Kidney (tissue), 14 donors: ENCODE results near the gene CAMK4. TPM values are rescaled to one million over a fixed set of nuclear protein-coding genes. Genes with fewer than 3 reads are reported as not detected.

Experiments used
- DNase-seq, 5 donors: peaks; one replicate each; pipeline ENCODE4 v3.0.0-alpha.2; 2013 to 2020
- FAIRE-seq: peaks from 2 replicates; lab custom pipeline; 2012; peaks lifted over from hg19 to GRCh38; lab: Jason Lieb, UNC
- H3K27ac ChIP-seq, 2 donors: one replicate each; pipeline ENCODE4 v1.7.0; 2013; ENCODE audit warnings: low read depth in 2 of 2, low read length in 2 of 2, inconsistent platforms in 1 of 2
- H3K27me3 ChIP-seq: one replicate; pipeline ENCODE4 v1.7.1; 2013; ENCODE audit warnings: low read length, inconsistent platforms; ENCODE audit not compliant: control insufficient read depth, insufficient read depth
- H3K36me3 ChIP-seq, 3 donors: one replicate each; pipeline versions ENCODE4 v1.7.0 to v1.7.1; 2013; ENCODE audit warnings: low read length in 3 of 3, control low read depth in 1 of 3, inconsistent platforms in 1 of 3; ENCODE audit not compliant: insufficient read depth in 3 of 3, control insufficient read depth in 2 of 3
- H3K4me1 ChIP-seq, 3 donors: one replicate each; pipeline versions ENCODE4 v1.7.0 to v1.7.1; 2013; ENCODE audit warnings: low read length in 3 of 3, inconsistent platforms in 1 of 3, low read depth in 1 of 3; ENCODE audit not compliant: control insufficient read depth in 2 of 3, insufficient read depth in 2 of 3
- H3K4me3 ChIP-seq, 3 donors: one replicate each; pipeline versions ENCODE4 v1.7.0 to v1.8.1; 2013; ENCODE audit warnings: low read length in 3 of 3, control low read depth in 1 of 3, inconsistent platforms in 1 of 3
- H3K9ac ChIP-seq, 3 donors: one replicate each; pipeline versions ENCODE4 v1.7.0 to v1.7.1; 2013; ENCODE audit warnings: low read length in 3 of 3, control low read depth in 1 of 3, inconsistent platforms in 1 of 3
- H3K9me3 ChIP-seq, 3 donors: one replicate each; pipeline versions ENCODE4 v1.7.0 to v1.7.1; 2013; ENCODE audit warnings: low read length in 3 of 3, control low read depth in 1 of 3, inconsistent platforms in 1 of 3; ENCODE audit not compliant: control insufficient read depth in 2 of 3, insufficient read depth in 1 of 3
- CTCF ChIP-seq: IDR thresholded peaks from 3 replicates; pipeline ENCODE4 v1.5.1; 2012; ENCODE audit warnings: mild to moderate bottlenecking, moderate library complexity, borderline replicate concordance; ENCODE audit not compliant: insufficient read depth; ENCODE audit errors: extremely low read depth
- intact Hi-C: fragments of 100-400 bp; cut with DNase I; formaldehyde crosslinking; loops from one replicate; pipeline ENCODE4 v1.11.1; 2022
- polyA plus RNA-seq: library from polyadenylated mRNA; stranded (reverse); fragments of 350-450 nt; fragmentation: Illumina TruSeq; extraction: RNeasy Lipid Tissue Mini Kit (QIAGEN cat#74804); gene quantifications from one replicate; pipeline ENCODE4 v1.2.3, GENCODE V29; 2014; ENCODE audit warnings: low read depth, low replicate concordance; ENCODE audit not compliant: insufficient read depth
- total RNA-seq: library from RNA; stranded (reverse); fragmentation: NEBNext Ultra II Directional; extraction: Animal tissue kit (Norgen Biotek cat#: 25700); gene quantifications from one replicate; pipeline ENCODE4 v1.2.1, GENCODE V29; 2021
- donor health status: control.
- donor health status: control.
- donor health status: control.
- donor health status: control.
- donor health status: control.
- donor health status: DM: yes; HTN: yes; CAD: no.
- donor health status: Normal renal cell carcinoma (clear cell type).

The CAMK4 gene
- total and polyA plus RNA-seq, 2 donors from 2014 or later, result 0.37 to 4.7 TPM

DNA sequence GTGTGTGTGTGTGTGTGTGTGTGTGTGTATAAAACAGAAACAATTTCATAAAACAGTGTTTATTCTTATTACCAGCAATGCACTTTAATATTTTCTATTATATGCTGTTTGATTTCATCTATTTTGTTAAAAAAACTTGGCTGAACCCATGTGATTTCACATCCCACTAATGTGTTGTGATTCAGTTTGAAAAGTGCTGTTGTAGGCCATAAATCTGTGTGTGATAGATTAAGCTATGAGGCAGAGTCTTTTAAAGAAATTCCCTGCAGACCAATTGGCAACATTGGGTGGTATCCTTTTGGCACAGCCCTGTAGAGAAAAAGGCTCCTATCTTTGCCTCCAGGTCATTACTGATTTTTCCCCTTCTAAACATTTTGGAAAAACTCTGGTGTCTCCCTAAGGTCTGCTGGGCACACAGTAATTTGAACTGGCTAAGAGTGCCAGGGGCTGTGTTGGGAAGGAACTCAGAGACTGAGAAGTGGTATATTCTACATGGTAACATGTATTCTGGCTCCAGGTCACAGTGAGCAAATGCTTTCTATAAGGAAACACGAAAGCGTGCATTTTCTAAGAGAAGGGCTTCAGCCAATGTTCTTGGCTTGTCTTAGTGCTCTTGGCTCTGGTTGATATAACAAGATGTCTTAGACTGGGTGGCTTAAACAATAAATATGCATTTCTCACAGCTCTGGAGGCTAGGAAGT lies 4.5 kb downstream of the CAMK4 start:
- Histone ChIP-seq H3K4me3 (no peak overlapping the region), H3K4me1 (peaks cover 0 to 5% (median 0%) of the 10 kb centered on the region in 3 donors), H3K9ac (no peak overlapping the region), H3K27me3 (no peaks in the 10 kb centered on the region), H3K27ac (no peak overlapping the region), H3K9me3 (no peaks in the 10 kb centered on the region), H3K36me3 (no peaks in the 10 kb centered on the region)
- FAIRE-seq (no peak), DNase-seq (no peak)
- intact Hi-C loops, result no loop called here
- no peak for TF ChIP-seq CTCF

DNA sequence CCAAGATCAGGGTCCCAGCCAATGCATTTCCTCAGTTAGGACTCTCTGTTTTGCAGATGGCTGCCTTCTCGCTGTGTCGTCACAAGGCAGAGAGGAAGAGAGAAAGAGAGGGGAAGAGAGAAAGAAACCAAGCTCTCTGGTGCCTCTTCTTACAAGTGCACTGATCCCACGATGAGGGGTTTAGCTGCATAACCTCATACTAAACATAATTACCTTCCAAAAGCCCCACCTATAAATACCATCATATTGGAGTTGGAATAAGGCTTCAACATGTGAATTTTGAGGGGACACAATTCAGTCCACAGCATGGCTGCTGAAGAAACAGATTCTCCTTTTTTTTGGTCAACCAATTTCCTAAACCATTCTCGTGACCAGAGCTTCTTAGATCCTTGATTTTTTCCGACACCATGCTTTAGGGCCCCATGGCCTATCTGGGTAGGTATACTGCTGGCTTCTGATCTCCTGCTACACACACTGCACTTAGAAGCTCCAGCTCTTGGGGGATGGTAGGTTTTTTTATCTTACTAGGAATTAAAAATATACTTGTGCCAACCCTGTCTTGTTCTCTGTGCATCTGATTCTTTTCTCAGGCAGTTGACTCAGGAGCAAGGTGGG lies 5.1 kb downstream of the CAMK4 start:
- intact Hi-C loops, result no loop called here
- no peak for FAIRE-seq
- Histone ChIP-seq H3K36me3 (no peaks in the 10 kb centered on the region), H3K4me1 (peaks cover 0 to 3% (median 0%) of the 10 kb centered on the region in 3 donors), H3K27ac (no peak overlapping the region), H3K9me3 (peaks cover 0 to 2% (median 0%) of the 10 kb centered on the region in 3 donors), H3K9ac (no peak overlapping the region), H3K27me3 (no peaks in the 10 kb centered on the region), H3K4me3 (no peak overlapping the region)
- DNase-seq, result no peak
- TF ChIP-seq CTCF, result no peak

- Histone ChIP-seq H3K36me3 (no peaks in the 10 kb centered on the region), H3K4me3 (no peak overlapping the region), H3K9ac (no peak overlapping the region), H3K4me1 (no peaks in the 10 kb centered on the region), H3K9me3 (peaks cover 0 to 2% (median 0%) of the 10 kb centered on the region in 3 donors), H3K27me3 (no peaks in the 10 kb centered on the region), H3K27ac (no peak overlapping the region)
- intact Hi-C loops, result no loop called here
- no peak for TF ChIP-seq CTCF
- DNase-seq, result no peak
- peak; percentile 35 for FAIRE-seq
Observed at GRCh38 chr5:111229871-111230810, 6.0 kb downstream of the CAMK4 start.
